OCI-LY7 (cell line): Measurements from ENCODE around the gene ATP6V0A1. TPM values are rescaled to one million over a fixed set of nuclear protein-coding genes. Genes with fewer than 3 reads are reported as not detected.
A peak's percentile ranks its signal among the peaks of the same experiment; 100 is the strongest.
"Not testable (repeated sequence)": the region's sequence is repeated elsewhere in the genome, so short reads cannot be mapped to it uniquely, and the experiment has no call there.

Experiments
- BruUV-seq: library from RNA; stranded (reverse); fragments of 400-500 nt; replicated peaks from 2 replicates; lab custom pipeline; 2021; lab: Mats Ljungman, UMichigan
- CTCF ChIA-PET: fragments of 300-600 bp; sonication (Branson Sonifier 250); formaldehyde crosslinking; loops from one replicate; lab custom pipeline; 2022; ENCODE audit warnings: antibody characterized with exemption; ENCODE audit not compliant: unreplicated experiment; lab: Charles Lee
- POLR2A ChIA-PET: fragments of 300-600 bp; sonication (Branson Sonifier 250); formaldehyde crosslinking; loops from one replicate; lab custom pipeline; 2022; ENCODE audit warnings: antibody characterized with exemption; lab: Charles Lee
- DNase-seq: peaks from one replicate; pipeline ENCODE4 v3.0.0-alpha.2; 2015; ENCODE audit warnings: low spot score
- H2AFZ ChIP-seq: fragments of 200-600 bp; sonication (generic), shearing (Covaris generic); 2 replicates; pipeline ENCODE4 v1.6.1; 2014; ENCODE audit warnings: mild to moderate bottlenecking, antibody characterized with exemption, low read length, moderate library complexity
- H3K27ac ChIP-seq: fragments of 200-600 bp; sonication (generic); 2 replicates; pipeline ENCODE4 v1.5.1; 2014; ENCODE audit warnings: mixed run types, low read depth, mild to moderate bottlenecking, moderate library complexity, low read length, inconsistent platforms; ENCODE audit not compliant: poor library complexity, severe bottlenecking
- H3K36me3 ChIP-seq: fragments of 200-600 bp; sonication (generic); 2 replicates; pipeline ENCODE4 v1.6.1; 2014; ENCODE audit warnings: mild to moderate bottlenecking, antibody characterized with exemption, low read length, moderate library complexity, mixed read lengths; ENCODE audit not compliant: insufficient read depth
- H3K4me1 ChIP-seq: fragments of 200-600 bp; sonication (generic); 2 replicates; pipeline ENCODE4 v1.5.1; 2014; ENCODE audit warnings: mild to moderate bottlenecking, low read length; ENCODE audit not compliant: insufficient read depth, poor library complexity, severe bottlenecking
- H3K4me2 ChIP-seq: fragments of 200-600 bp; sonication (generic); 2 replicates; pipeline ENCODE4 v1.6.1; 2014; ENCODE audit warnings: mild to moderate bottlenecking, low read length
- H3K4me3 ChIP-seq: fragments of 200-600 bp; sonication (generic); 2 replicates; pipeline ENCODE4 v1.5.1; 2014; ENCODE audit warnings: mild to moderate bottlenecking, low read depth, low read length; ENCODE audit not compliant: poor library complexity, severe bottlenecking
- H3K79me2 ChIP-seq: fragments of 200-600 bp; sonication (generic); 2 replicates; pipeline ENCODE4 v1.6.1; 2016; ENCODE audit warnings: low read depth, mild to moderate bottlenecking, low read length, moderate library complexity, mixed read lengths; ENCODE audit not compliant: insufficient read depth
- H3K9me2 ChIP-seq: fragments of 200-600 bp; sonication (generic); 2 replicates; pipeline ENCODE4 v1.6.1; 2016; ENCODE audit warnings: mild to moderate bottlenecking, low read length, mixed read lengths; ENCODE audit not compliant: insufficient read depth
- H3K9me3 ChIP-seq: fragments of 200-600 bp; sonication (generic); 2 replicates; pipeline ENCODE4 v1.6.1; 2014; ENCODE audit warnings: mild to moderate bottlenecking, mixed run types, low read length, mixed read lengths
- H4K20me1 ChIP-seq: fragments of 200-600 bp; sonication (generic); 2 replicates; pipeline ENCODE4 v1.6.1; 2014; ENCODE audit warnings: mild to moderate bottlenecking, antibody characterized with exemption, low read length, moderate library complexity, mixed read lengths; ENCODE audit not compliant: insufficient read depth
- CTCF ChIP-seq: fragments of 200-600 bp; sonication (generic); conservative IDR thresholded peaks from 2 replicates; pipeline ENCODE4 v1.5.1; 2014; ENCODE audit warnings: mild to moderate bottlenecking, antibody characterized with exemption, low read length, moderate library complexity, mixed read lengths
- EZH2phosphoT487 ChIP-seq: fragments of 200-600 bp; sonication (generic); IDR thresholded peaks from 2 replicates; pipeline ENCODE4 v1.6.1; 2018; ENCODE audit warnings: low read depth, borderline replicate concordance, mild to moderate bottlenecking, mixed run types, antibody characterized with exemption, low read length, moderate library complexity, mixed read lengths
- intact Hi-C: fragments of 100-400 bp; cut with micrococcal nuclease; formaldehyde crosslinking; loops from one replicate; pipeline ENCODE4 v1.10.0; 2022; ENCODE audit not compliant: unreplicated experiment
- total RNA-seq, 2 experiments: library from RNA; depleted of rRNA in 1 of 2; stranded (reverse); fragments of >200 nt in 1 of 2; shearing (Covaris generic) in 1 of 2; gene quantifications; 2 replicates each; pipeline ENCODE4 v1.2.3, GENCODE V29; 2014 to 2022

Gene ATP6V0A1
- total RNA-seq, 2 experiments from 2014 or later = 19.8 to 46.9 TPM

- DNase-seq, H3K36me3 ChIP-seq, H3K79me2 ChIP-seq, CTCF ChIA-PET, H3K9me2 ChIP-seq, H3K4me3 ChIP-seq, POLR2A ChIA-PET, H3K27ac ChIP-seq, intact Hi-C loops, H4K20me1 ChIP-seq, H2AFZ ChIP-seq, BruUV-seq, H3K9me3 ChIP-seq: not testable (repeated sequence)
- TF ChIP-seq CTCF = peak; percentile 52
- H3K4me1 ChIP-seq = peaks cover 29% of the 10 kb centered on the region
- peak overlapping the region; percentile 26 for H3K4me2 ChIP-seq
Measured at GRCh38 chr17:42555961-42556617, 97.4 kb downstream of the ATP6V0A1 start.

GRCh38 chr17:42559075-42559474, 100.4 kb downstream of the ATP6V0A1 start:
- no peaks in the 10 kb centered on the region for H3K9me3 ChIP-seq
- CTCF ChIA-PET = no interaction called here
- H3K79me2 ChIP-seq = peaks cover 25% of the 10 kb centered on the region
- H3K27ac ChIP-seq = no peak overlapping the region
- BruUV-seq = no TSS peak
- POLR2A ChIA-PET = no interaction called here
- intact Hi-C loops = no loop called here
- H3K36me3 ChIP-seq = peaks cover 12% of the 10 kb centered on the region
- H4K20me1 ChIP-seq = no peaks in the 10 kb centered on the region
- TF ChIP-seq EZH2phosphoT487 = no peak
- no peak for TF ChIP-seq CTCF
- H3K4me3 ChIP-seq = no peak overlapping the region
- H3K4me1 ChIP-seq = peaks cover 38% of the 10 kb centered on the region
- no peak overlapping the region for H3K4me2 ChIP-seq
- H2AFZ ChIP-seq = no peak overlapping the region
- H3K9me2 ChIP-seq = no peaks in the 10 kb centered on the region
- no peak for DNase-seq

- Histone ChIP-seq H3K4me3 (no peak overlapping the region), H3K4me2 (no peak overlapping the region), H3K27ac (no peak overlapping the region), H3K9me2 (no peaks in the 10 kb centered on the region), H3K79me2 (peaks cover 25% of the 10 kb centered on the region), H4K20me1 (no peaks in the 10 kb centered on the region), H2AFZ (no peak overlapping the region), H3K9me3 (no peaks in the 10 kb centered on the region), H3K36me3 (peaks cover 24% of the 10 kb centered on the region), H3K4me1 (peaks cover 36% of the 10 kb centered on the region)
- BruUV-seq = no TSS peak
- intact Hi-C loops = no loop called here
- no peak for DNase-seq
- no peak for TF ChIP-seq EZH2phosphoT487
- TF ChIP-seq CTCF = no peak
- CTCF ChIA-PET = no interaction called here
- POLR2A ChIA-PET = interaction anchor here (0.7 kb wide), 1 partner anchor 383 kb away, joined by 8 read pairs; no protein-coding TSS in a partner anchor
Measured at GRCh38 chr17:42560246-42560645, 101.6 kb downstream of the ATP6V0A1 start.
